Left renal pelvis (tissue), 4 donors: Measurements from ENCODE around the gene ARHGEF10L. TPM values are rescaled to one million over a fixed set of nuclear protein-coding genes. Genes with fewer than 3 reads are reported as not detected.

Experiments
- DNase-seq, 4 donors: peaks; one replicate each; pipeline ENCODE4 v3.0.0-alpha.2; 2013; ENCODE audit warnings: low read depth in 4 of 4, low spot score in 3 of 4
- polyA plus RNA-seq, 4 donors: library from polyadenylated mRNA; unstranded; fragments of 120-200 nt; gene quantifications; one replicate each; pipeline ENCODE4 v1.2.1, GENCODE V29; 2013; ENCODE audit not compliant: insufficient read length in 4 of 4

The ARHGEF10L gene
- polyA plus RNA-seq, 4 donors, result 15.4 to 62.3 (median 36.9) TPM

DNA sequence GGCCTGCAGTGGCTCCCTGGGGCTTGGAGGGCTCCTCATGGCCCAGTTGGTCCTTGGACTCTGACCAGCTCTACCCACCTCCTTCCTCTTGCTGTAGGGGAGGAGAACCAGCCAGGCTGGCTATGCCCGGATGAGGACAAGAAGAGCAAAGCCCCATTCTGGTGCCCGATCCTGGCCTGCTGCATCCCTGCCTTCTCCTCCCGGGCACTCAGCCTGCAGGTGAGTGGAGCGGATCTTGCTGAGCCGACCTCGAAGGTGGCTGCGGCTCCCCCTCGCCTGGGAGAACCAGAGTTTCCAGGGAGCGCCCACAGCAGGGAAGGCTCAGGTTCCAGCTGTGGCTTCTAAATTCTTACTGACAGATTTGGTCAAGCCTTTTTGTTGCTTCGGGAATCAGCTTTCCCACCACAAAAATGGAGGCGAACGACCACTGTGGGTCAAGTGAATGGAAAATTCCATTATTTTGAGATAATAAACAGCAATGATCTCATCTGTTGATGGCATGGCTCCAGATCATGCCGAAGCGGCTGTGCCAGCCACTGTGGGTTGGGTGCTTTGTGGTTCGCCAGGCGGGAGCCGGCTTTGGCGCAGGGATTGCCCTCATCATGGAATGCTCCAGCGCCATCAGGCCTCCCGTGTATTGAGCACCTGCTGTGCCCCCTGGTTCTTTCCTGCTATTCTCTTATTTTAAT, 109.1 kb downstream of the ARHGEF10L start:
- no peak for DNase-seq

DNA sequence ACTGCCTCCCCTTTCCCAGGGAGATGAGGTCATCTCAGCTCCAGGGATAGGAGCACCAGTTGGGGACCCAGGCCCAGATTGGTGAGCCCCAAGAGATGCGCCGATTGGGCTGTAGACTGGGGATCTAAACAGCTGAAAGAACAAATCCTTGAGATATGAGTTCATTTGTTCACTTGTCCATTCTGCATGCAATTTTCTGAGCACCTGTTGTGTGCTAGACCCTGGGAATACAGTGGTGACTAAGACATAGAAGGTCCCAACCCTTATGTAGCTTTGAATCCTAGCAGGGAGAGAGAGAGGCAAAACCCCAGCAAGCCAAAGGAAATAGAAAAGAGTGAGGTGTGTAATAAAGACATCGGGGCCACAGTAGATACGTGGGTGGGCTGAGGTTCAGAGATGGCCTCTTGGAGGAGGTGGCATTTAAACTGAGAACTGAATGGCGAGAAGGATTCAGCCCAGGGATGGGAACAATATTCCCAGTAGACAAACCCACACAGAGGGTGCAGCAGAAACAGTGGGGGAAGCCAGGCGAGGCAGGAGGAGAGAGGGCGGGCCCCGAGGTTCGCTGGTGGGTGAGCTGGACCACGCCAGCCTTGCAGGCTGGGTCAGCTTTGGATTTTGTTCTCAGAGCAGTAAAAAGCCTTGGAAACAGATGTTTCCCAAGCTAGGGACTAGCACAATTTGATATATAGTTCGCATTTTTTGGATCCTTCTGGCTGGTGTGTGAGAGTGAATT, 110.0 kb downstream of the ARHGEF10L start:
- no peak for DNase-seq

DNA sequence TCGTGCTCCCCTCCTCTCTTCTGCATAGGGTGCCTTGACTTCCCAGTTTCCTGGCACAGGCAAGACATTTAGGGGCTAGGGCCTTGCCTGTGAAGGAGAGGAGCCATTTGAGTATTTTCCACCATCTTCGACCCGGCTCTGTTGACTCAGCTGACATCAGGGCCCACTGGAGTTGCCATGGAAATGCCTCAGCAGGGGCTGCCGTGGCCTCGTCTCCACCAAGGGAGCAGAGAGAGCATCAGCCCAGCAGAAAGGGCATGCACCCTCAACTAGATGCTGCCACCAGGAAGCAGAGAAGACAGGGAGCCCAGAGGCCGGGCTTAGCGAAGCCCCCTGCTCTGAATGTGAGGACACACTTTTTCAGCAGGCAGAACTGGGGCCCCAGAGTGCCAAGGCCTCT, 113.8 kb downstream of the ARHGEF10L start:
- no peak for DNase-seq

DNA sequence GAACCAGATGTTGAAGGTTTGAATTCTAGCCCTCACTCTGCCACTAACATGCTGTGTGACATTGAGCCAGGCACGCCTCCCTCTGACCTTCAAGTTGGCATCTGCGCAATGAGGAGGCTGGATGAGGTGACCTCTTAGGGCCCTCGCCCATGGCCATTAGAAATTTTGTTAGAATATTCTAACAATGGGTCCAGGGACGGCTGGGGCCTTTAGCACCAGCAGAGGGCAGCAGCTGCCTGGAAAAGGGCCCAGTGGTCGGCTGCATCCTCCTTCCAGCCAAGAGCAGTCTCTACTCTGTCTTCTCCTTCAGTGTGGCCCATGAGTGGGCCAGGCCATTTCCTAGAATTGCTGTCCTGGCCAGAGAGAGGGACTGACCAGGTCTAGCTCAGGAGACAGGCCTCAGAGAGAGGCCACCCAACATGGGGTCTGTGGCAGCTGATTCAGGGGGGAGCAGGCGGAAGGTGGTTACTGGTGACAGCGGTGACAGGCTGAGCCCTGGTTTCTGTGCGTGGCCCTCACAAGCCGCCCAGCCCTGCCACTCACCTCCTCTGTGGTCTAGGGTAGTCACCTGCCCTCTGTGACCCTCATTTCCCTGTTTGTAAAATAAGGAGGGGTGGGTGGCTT, 114.3 kb downstream of the ARHGEF10L start:
- DNase-seq, result no peak

DNA sequence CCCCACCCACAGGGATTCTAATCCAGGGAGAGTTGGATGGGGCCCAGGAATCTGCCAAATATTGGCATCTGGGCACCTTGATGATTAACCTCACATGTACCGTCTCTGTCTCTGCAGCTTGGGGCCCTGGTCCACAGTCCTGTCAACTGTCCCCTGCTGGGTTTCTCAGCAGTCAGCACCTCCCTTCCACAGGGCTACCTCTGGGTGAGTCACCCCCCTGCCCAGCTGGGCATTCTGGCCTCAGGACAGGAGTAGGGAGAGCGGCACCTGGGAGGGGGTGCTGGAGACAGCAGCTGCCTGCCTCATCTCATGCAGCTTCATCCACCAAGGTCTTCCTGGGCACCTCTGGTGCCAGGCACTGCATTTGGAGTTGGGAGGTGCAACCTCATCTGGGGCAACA, 115.0 kb downstream of the ARHGEF10L start:
- no peak for DNase-seq

DNA sequence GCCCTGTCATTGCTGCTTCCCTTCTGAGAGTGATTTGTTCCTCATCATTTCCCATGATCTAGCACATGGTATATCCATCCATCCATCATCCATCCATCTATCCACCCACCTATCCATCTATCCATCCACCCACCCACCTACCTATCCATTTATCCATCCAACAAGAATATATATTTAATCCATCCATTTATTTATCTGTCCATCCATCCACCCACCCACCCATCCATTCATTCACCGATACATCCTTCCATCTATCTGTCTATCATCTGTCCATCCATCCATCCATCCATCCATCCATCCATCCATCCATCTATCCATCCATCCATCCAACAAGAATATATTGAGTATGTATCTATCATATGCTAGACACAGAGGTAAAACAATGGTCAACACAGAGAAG, 115.7 kb downstream of the ARHGEF10L start:
- no peak for DNase-seq

DNA sequence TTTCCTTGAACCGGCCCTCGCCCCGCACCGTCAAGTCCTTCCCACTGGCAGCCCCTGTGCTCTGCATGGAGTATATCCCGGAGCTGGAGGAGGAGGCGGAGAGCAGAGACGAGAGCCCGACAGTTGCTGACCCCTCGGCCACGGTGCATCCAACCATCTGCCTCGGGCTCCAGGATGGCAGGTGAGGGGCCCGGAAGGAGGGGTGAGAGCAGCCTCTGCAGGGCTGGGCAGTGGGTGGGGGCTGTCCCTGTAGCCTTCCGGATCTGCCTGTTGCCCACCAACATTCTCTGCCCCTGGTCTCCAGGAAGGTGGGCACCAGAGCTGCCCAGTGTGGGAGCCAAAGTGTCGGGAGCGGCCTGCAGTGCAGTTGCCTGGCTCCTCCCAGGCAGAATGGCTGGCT, 116.4 kb downstream of the ARHGEF10L start:
- DNase-seq, result no peak

DNA sequence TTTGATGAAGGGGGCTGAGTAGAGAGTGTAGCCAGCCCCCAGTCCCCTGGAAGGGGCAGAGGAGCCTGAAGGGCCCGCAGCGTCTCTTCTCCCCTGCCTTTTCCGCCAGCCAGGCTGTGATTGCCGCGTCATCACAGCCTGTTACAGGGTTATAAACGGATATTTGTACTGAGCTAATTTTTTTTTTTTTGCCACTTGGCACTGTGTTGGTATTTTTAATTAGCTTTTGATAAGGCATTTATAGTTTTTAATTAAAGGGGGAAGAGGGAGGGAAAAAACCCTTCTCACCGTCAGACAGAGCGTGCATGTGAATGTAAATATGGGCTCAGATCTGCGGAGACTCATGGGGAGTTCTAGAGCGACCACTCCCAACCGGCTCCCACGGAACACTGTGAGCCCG, 117.9 kb downstream of the ARHGEF10L start:
- DNase-seq, result no peak

DNA sequence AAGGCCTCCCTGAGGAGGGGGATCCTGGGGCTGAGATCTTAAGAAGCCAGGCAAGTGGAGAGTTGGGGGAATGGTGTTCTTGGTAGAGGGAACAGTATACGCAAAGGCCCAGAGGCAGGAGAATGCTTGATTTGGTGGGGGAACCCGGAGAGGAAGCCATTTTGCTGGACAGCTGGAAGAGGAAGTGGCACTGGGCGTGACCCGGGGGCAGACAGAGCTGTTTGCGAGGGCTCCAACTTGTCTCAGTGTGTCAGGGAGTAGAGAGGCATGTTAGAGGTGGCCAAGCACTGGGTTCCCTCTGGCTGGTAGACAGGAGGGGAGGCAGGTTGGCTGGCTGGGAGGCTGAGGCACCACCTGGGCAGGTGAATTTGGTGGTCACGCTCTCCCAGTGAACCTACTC, 119.3 kb downstream of the ARHGEF10L start:
- no peak for DNase-seq

DNA sequence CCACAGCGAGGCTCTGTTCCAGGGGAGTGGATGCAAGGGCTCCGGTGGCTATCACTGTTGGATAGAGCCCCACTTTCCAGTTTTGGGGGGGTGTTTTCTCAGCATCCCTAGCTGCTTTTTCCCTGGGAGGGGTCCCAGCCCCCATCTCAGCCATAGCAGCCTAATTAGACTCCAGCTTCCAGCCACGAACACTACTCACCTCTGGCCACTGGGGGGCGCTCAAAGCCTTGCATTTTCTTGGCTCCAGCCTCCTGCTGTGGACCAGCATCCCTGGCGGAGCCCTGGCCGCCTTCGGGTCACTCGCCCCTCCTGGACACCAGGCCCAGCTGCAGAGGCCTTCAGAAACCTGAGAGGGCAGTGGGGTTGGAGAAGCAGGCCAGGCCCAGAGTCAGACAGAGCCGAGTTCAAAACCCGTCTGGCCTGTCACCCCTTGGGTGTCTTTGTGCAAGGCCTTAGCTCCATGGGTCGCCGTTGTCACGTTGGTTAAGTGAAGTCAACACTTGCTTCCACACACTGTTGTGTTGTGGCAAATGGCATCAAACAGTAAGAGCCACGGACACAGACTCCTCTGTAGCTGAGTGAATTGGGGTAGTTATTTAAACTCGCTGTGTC, 122.2 kb downstream of the ARHGEF10L start:
- DNase-seq, result peak in 2 of 4 donors; percentile 36 to 41

DNA sequence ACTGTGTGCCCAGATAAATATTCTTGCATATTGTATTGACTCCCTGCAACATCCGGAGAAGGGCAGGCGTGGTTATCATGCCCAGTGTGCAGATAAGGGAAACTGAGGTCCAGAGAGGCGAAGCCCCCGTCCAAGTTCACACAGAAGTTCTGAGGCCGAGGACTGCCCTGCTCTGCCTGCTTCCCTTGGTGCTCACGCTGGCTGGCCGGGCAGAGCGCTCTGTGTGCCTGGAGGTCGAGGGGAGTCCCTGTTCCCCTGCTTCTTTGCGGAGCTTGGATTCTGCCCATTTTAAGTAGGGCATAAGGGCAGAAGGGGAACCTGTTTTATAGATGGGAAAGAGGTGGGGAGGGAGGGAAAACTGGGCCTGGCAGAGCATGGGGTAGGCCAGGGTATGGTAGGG, 122.8 kb downstream of the ARHGEF10L start:
- no peak for DNase-seq

DNA sequence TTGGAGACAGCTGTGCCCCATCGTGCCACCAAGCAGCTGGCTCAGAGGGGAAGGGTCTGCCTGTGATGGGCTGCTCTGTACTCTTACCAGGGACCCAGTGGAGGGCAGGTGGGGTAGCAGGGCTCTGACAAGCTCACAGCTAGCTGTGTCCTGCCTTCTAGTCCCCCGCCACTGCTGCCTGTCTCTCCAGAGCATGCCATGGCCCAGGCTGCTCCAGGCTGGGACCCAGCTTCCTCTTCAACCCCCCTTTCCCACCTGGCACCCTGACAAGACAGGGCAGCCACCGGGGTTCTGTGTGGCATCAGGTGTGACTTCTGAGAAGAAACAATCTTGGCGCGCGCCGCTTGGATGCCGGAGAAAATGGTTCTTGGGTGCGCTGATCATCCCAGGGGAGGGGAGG, 123.3 kb downstream of the ARHGEF10L start:
- DNase-seq, result no peak

DNA sequence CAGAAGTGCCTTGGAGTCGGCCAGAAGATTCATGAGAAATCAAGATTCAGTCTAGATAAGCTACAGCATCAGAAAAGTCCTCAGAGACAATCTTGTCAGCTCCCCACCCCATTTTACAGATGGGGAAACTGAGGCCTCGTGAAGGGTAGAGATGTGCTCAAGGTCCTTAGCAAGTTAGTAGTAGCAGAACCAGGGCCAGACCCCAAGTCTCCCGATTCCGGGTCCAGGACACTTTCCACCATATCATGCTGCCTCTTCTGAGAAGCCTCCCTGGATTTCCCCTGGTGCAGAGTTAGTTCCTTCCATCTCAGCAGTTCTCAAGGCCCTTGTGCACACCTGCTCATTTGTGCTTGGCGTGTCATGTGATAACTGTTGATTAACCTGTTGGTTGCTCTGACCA, 124.1 kb downstream of the ARHGEF10L start:
- no peak for DNase-seq

DNA sequence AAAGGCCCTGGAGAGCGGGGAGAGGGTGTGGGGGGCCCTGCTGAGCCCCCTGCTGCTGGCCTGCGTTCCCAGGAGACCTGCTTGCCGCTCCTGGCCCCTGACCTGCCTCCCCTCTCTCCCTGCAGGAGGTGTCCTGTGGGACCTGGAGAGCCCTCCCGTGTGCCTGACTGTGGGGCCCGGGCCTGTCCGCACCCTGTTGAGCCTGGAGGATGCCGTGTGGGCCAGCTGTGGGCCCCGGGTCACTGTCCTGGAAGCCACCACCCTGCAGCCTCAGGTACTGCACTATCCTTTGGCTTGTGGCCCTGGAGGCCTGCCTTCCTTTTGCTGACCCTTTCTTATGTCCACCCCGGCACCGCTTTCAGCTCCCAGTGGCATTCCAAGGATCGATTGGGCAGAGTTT, 124.8 kb downstream of the ARHGEF10L start:
- DNase-seq, result no peak

DNA sequence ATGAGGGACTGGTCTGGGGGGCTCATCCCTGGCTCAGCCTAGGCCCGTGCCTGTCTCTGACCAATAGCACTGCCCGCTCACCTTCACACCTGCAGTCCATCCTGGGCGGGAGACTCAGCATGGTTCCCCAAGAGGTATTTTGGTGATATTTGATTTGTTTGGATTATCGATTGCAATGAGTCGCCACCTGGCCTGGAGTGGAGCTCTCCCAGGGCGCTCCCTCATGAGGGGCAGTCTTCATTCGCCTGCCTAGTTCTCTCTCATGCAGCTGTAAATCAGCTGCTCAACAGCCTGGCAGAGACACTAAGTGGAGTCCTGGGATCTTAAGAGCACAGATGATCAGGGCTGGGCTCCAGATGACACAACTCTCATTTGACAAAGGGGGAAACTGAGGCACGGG, 125.6 kb downstream of the ARHGEF10L start:
- DNase-seq, result no peak

DNA sequence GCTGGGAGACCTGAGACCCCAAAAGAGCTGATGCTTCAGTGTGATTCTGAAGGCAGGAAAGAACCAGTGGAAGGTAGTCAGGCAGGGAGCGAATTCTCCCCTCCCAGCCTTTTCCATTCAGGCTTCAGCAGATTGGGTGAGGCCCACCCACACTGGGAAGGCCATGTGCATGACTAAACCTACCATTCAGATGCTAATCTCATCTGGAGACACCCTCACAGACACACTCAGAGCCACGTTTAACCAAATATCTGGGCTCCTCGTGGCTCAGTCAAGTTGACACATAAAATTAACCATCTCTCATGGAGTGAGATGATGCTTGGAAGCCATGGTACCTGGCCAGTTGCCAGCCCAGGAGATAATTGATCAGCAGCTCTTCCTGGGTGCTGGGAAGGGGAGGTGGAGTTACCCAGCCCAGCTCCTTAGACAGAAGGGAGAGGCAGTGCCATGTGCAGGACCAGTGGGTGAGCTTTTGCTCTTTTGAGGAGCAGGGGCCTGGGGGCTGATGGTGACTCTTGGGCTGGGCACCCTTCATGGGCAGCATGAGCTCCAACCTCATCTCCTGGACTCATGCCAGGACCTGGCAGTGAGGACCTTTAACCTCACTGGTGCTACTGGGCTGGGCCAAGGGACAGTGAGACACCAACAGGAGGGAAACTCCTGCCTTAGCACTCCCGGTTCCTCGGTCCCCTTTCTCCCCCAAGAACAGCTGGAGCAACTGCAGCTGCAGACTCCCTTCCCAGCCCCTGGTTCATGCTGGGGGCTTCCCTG, 126.6 kb downstream of the ARHGEF10L start:
- no peak for DNase-seq

DNA sequence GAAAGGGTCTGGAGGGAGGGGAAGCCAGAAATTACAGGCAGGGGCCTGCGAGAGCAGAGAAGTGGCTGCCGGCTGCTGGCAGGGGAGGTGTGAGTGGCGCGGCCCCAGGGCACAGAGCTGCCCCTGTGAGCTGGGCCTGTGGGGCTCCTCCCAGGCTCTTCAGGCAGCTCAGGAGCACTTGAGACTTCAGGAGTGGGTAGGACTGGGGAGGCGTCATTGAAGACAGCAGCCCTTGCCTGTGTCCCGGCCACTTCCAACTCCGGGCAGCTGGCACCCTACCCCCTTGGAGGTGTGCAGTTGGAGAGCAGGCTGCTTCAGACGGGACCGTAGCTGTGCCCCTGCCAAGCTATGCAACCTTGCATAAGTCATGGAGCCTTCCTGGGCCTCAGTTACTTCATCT, 128.1 kb downstream of the ARHGEF10L start:
- no peak for DNase-seq

DNA sequence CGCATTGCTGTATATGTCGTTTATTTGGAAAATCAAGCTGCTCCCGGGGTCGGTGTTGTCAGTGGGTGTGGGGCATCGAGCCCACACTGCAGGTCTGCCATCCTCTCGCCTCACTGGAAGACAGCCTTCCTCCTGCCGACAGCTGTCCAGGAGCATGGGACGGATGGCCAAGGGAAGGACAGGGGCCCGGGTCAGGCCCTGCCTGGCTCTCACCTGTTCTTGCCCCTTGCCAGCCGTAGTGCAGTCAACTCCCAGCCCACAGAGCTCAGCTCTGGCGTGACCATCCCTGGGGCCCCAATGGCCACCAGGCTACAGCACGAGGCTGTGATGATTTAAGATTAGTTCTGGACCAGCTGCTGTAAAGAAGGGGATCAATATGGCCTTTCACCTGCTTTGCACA, 128.7 kb downstream of the ARHGEF10L start:
- no peak for DNase-seq

DNA sequence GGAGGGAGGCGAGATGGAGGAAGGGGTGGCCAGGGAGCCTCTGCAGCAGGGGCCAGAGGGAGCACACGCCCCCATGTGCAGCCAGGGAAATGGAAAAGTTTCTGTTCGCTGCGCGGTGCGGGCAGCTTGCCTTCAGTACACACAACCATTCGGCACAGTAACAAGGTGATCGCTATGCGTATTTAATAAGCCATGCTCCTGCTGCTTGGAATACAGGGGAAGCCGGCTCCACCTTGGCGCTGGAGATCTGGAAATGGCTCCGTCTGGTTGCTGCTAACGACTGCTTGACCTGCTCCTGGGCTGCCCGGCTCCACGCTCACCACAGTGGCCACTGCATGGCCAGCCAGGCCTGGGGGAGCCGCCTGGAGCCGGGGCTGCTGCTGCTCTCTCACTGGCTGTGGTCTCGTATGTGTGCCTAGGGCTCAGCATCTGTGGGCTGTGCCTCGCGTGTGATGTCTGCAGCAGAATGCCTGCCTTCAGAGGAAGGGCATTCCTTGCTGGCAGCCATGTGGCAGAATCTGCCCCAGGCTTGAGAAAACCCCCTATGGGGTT, 129.2 kb downstream of the ARHGEF10L start:
- DNase-seq, result no peak

DNA sequence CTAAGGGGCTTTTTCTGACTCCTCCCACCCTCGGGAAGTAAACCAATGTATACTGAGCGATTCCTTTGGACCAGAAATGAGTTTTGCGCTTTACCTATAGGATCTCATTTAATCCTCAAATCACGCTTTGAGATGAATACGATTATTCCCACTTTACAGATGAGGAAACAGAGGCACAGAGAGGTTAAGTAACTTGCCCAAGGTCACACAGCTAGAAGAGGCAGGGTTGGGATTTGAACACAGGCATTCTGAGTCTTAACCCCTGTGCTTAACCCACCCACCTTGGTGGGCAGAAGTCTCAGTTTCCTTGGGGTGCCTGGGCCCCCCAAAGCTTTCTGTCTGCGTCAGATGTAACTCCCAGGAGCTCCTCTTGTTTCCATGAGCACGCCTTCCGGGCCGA, 129.8 kb downstream of the ARHGEF10L start:
- no peak for DNase-seq
